OCI-LY3 (cell line): ENCODE results near the gene SRGAP1.

ENCODE experiments used
- H2AFZ ChIP-seq: fragments of 200-600, 300-600 bp; shearing (Covaris generic); 2 replicates; pipeline ENCODE4 v1.6.0; 2014; ENCODE audit warnings: antibody characterized with exemption, low read depth, low read length
- H3K27ac ChIP-seq: fragments of 200-600, 300-600 bp; sonication (generic); 2 replicates; pipeline ENCODE4 v1.5.1; 2014; ENCODE audit warnings: mild to moderate bottlenecking, low read length, moderate library complexity, mixed read lengths
- H3K27me3 ChIP-seq: fragments of 200-600, 300-600 bp; sonication (generic); 2 replicates; pipeline ENCODE4 v1.6.1; 2014; ENCODE audit warnings: low read depth, low read length, mixed read lengths
- H3K36me3 ChIP-seq: fragments of 200-600, 300-600 bp; sonication (generic); replicated peaks from 2 replicates; pipeline ENCODE3; 2014; ENCODE audit warnings: low read depth, low read length, mixed read lengths
- H3K4me1 ChIP-seq: fragments of 300-600, 200-600 bp; sonication (generic); 2 replicates; pipeline ENCODE4 v1.6.1; 2014; ENCODE audit warnings: low read length, mixed read lengths
- H3K4me2 ChIP-seq: fragments of 200-600, 300-600 bp; sonication (generic); 2 replicates; pipeline ENCODE4 v1.6.1; 2014; ENCODE audit warnings: low read length, mixed read lengths
- H3K4me3 ChIP-seq: fragments of 300-600, 200-600 bp; sonication (generic); 2 replicates; pipeline ENCODE4 v1.5.1; 2014; ENCODE audit warnings: antibody characterized with exemption, mild to moderate bottlenecking, low read length, moderate library complexity
- H3K79me2 ChIP-seq: fragments of 300-600, 200-600 bp; shearing (Covaris generic); 2 replicates; pipeline ENCODE4 v1.6.1; 2014; ENCODE audit warnings: mild to moderate bottlenecking, low read length, mixed read lengths
- H3K9ac ChIP-seq: fragments of 300-600, 200-600 bp; shearing (Covaris generic); 2 replicates; pipeline ENCODE4 v1.6.0; 2014; ENCODE audit warnings: mild to moderate bottlenecking, low read length, moderate library complexity
- H3K9me3 ChIP-seq: fragments of 200-600, 300-600 bp; shearing (Covaris generic); 2 replicates; pipeline ENCODE4 v1.6.1; 2014; ENCODE audit warnings: low read length, mixed read lengths; ENCODE audit not compliant: insufficient read depth
- H4K20me1 ChIP-seq: fragments of 200-600, 300-600 bp; sonication (generic); 2 replicates; pipeline ENCODE4 v1.6.1; 2016; ENCODE audit warnings: low read length, mixed read lengths; ENCODE audit not compliant: insufficient read depth
- EZH2phosphoT487 ChIP-seq: fragments of 200-600 bp; shearing (Covaris generic); IDR thresholded peaks from 2 replicates; pipeline ENCODE4 v1.6.1; 2018; ENCODE audit warnings: antibody characterized with exemption, mixed run types, low read depth
- TF ChIP-seq, protein P1 (sequence below): fragments of 200-600, 300-600 bp; sonication (generic); IDR thresholded peaks from 2 replicates; pipeline ENCODE4 v1.5.1; 2014; ENCODE audit warnings: antibody characterized with exemption, low read length, low read depth

Gene SRGAP1

GRCh38 chr12:64187370-64187769 lies 342.9 kb downstream of the SRGAP1 start:
- Histone ChIP-seq H4K20me1 (no peaks in the 10 kb centered on the region), H3K27ac (no peak overlapping the region), H2AFZ (no peak overlapping the region), H3K9me3 (no peaks in the 10 kb centered on the region), H3K36me3 (peaks cover 4% of the 10 kb centered on the region), H3K9ac (no peak overlapping the region), H3K79me2 (no peaks in the 10 kb centered on the region), H3K4me1 (peaks cover 14% of the 10 kb centered on the region), H3K27me3 (no peaks in the 10 kb centered on the region), H3K4me3 (no peak overlapping the region), H3K4me2 (peak overlapping the region; percentile 4; the same call in 1 of the 2 replicates)
- no peak for TF ChIP-seq EZH2phosphoT487
- TF ChIP-seq, protein P1, sequence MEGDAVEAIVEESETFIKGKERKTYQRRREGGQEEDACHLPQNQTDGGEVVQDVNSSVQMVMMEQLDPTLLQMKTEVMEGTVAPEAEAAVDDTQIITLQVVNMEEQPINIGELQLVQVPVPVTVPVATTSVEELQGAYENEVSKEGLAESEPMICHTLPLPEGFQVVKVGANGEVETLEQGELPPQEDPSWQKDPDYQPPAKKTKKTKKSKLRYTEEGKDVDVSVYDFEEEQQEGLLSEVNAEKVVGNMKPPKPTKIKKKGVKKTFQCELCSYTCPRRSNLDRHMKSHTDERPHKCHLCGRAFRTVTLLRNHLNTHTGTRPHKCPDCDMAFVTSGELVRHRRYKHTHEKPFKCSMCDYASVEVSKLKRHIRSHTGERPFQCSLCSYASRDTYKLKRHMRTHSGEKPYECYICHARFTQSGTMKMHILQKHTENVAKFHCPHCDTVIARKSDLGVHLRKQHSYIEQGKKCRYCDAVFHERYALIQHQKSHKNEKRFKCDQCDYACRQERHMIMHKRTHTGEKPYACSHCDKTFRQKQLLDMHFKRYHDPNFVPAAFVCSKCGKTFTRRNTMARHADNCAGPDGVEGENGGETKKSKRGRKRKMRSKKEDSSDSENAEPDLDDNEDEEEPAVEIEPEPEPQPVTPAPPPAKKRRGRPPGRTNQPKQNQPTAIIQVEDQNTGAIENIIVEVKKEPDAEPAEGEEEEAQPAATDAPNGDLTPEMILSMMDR, result no peak

DNA sequence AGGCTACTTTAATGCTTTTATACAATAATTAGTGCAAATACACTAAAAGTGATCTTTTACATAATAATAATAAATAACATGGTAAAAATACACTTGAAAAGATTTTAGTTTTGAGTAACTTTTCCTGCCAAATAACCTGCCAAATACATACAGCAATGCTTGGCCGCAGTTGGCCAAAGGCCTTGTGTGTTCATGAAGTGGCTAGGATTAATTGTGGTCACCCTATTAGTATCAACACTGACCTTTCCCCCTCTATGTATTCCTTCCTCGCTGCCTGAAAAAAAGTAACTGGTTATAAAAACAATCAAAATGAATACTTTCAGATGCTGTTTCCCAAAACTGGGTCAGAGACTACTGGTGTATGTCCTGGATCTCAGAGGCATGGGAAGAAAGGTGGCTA lies 343.3 kb downstream of the SRGAP1 start:
- no peak overlapping the region for H3K27ac ChIP-seq
- H3K4me3 ChIP-seq, result no peak overlapping the region
- H3K36me3 ChIP-seq, result peaks cover 9% of the 10 kb centered on the region
- H3K9me3 ChIP-seq, result no peaks in the 10 kb centered on the region
- TF ChIP-seq EZH2phosphoT487, result no peak
- TF ChIP-seq, protein P1, result no peak
- H2AFZ ChIP-seq, result no peak overlapping the region
- H3K4me1 ChIP-seq, result peaks cover 18% of the 10 kb centered on the region
- no peaks in the 10 kb centered on the region for H4K20me1 ChIP-seq
- no peak overlapping the region for H3K4me2 ChIP-seq
- H3K9ac ChIP-seq, result no peak overlapping the region
- H3K27me3 ChIP-seq, result no peaks in the 10 kb centered on the region
- no peaks in the 10 kb centered on the region for H3K79me2 ChIP-seq

GRCh38 chr12:64189530-64189929 lies 345.0 kb downstream of the SRGAP1 start:
- Histone ChIP-seq H3K27ac (no peak overlapping the region), H2AFZ (no peak overlapping the region), H3K79me2 (no peaks in the 10 kb centered on the region), H3K9me3 (no peaks in the 10 kb centered on the region), H3K27me3 (no peaks in the 10 kb centered on the region), H3K4me2 (no peak overlapping the region), H4K20me1 (no peaks in the 10 kb centered on the region), H3K9ac (no peak overlapping the region), H3K4me3 (no peak overlapping the region), H3K4me1 (peaks cover 28% of the 10 kb centered on the region), H3K36me3 (peaks cover 19% of the 10 kb centered on the region)
- no peak for TF ChIP-seq EZH2phosphoT487
- TF ChIP-seq, protein P1, result no peak

- H3K4me3 ChIP-seq, result no peak overlapping the region
- no peak overlapping the region for H3K27ac ChIP-seq
- H3K79me2 ChIP-seq, result no peaks in the 10 kb centered on the region
- H3K36me3 ChIP-seq, result peaks cover 22% of the 10 kb centered on the region
- no peaks in the 10 kb centered on the region for H3K27me3 ChIP-seq
- H3K4me2 ChIP-seq, result no peak overlapping the region
- H3K4me1 ChIP-seq, result peaks cover 28% of the 10 kb centered on the region
- H4K20me1 ChIP-seq, result no peaks in the 10 kb centered on the region
- no peaks in the 10 kb centered on the region for H3K9me3 ChIP-seq
- no peak overlapping the region for H3K9ac ChIP-seq
- TF ChIP-seq, protein P1, result no peak
- TF ChIP-seq EZH2phosphoT487, result no peak
- no peak overlapping the region for H2AFZ ChIP-seq
Observed at GRCh38 chr12:64190140-64190539, 345.6 kb downstream of the SRGAP1 start.
